GM19023 (cell line): ENCODE data around the gene SPG21.

Experiments
- ATAC-seq: cut with Tn5 transposase; IDR thresholded peaks from one replicate; pipeline ENCODE4 v1.9.1; 2021; ENCODE audit warnings: mild to moderate bottlenecking, moderate library complexity; ENCODE audit not compliant: unreplicated experiment

The SPG21 gene

GRCh38 chr15:64993290-64993689 lies 3.6 kb upstream of the SPG21 start:
- no peak for ATAC-seq

- ATAC-seq = no peak
Measured at GRCh38 chr15:64991536-64992135, 1.9 kb upstream of the SPG21 start.

- ATAC-seq = no peak
Measured at GRCh38 chr15:64990168-64990470, 405 bp upstream of the SPG21 start.

- ATAC-seq = no peak
Measured at GRCh38 chr15:64987136-64987535, 2.6 kb downstream of the SPG21 start.

GRCh38 chr15:64985366-64986033 lies 4.2 kb downstream of the SPG21 start:
- ATAC-seq = no peak

GRCh38 chr15:64982472-64982871 lies 7.2 kb downstream of the SPG21 start:
- no peak for ATAC-seq

- no peak for ATAC-seq
Measured at GRCh38 chr15:64981812-64982431, 7.8 kb downstream of the SPG21 start.

- ATAC-seq = no peak
Measured at GRCh38 chr15:64979252-64979710, 10.4 kb downstream of the SPG21 start.

- no peak for ATAC-seq
Measured at GRCh38 chr15:64975390-64975789, 14.3 kb downstream of the SPG21 start.

- no peak for ATAC-seq
Measured at GRCh38 chr15:64970698-64971097, 19.0 kb downstream of the SPG21 start.

- no peak for ATAC-seq
Measured at GRCh38 chr15:64969401-64969800, 20.3 kb downstream of the SPG21 start.

- no peak for ATAC-seq
Measured at GRCh38 chr15:64961013-64961412, 28.7 kb downstream of the SPG21 start.

- ATAC-seq = no peak
Measured at GRCh38 chr15:64960153-64960552, 29.6 kb downstream of the SPG21 start.

- ATAC-seq = no peak
Measured at GRCh38 chr15:64959128-64959527, 30.6 kb downstream of the SPG21 start.

GRCh38 chr15:64954395-64954794 lies 35.3 kb downstream of the SPG21 start:
- ATAC-seq = no peak

- no peak for ATAC-seq
Measured at GRCh38 chr15:64951777-64952418, 37.8 kb downstream of the SPG21 start.

- no peak for ATAC-seq
Measured at GRCh38 chr15:64950888-64951287, 38.8 kb downstream of the SPG21 start.

GRCh38 chr15:64949383-64950186 lies 40.1 kb downstream of the SPG21 start:
- no peak for ATAC-seq

- no peak for ATAC-seq
Measured at GRCh38 chr15:64948916-64949315, 40.8 kb downstream of the SPG21 start.

GRCh38 chr15:64947211-64947610 lies 42.5 kb downstream of the SPG21 start:
- no peak for ATAC-seq

- no peak for ATAC-seq
Measured at GRCh38 chr15:64944961-64945360, 44.8 kb downstream of the SPG21 start.
